Ovary (tissue), 9 donors: Measurements from ENCODE around the gene WDR7. TPM values are rescaled to one million over a fixed set of nuclear protein-coding genes. Genes with fewer than 3 reads are reported as not detected.

ENCODE experiments used
- DNase-seq, 5 donors: peaks; one replicate each; pipeline ENCODE4 v3.0.0-alpha.2; 2019 to 2020
- H3K27ac ChIP-seq, 2 donors: fragments of 200-600 bp; one replicate each; pipeline versions ENCODE4 v1.5.1 to v1.8.0; 2019 to 2022
- H3K27me3 ChIP-seq: fragments of 200-600 bp; one replicate; pipeline ENCODE4 v1.8.0; 2022
- H3K36me3 ChIP-seq: fragments of 200-600 bp; sonication (generic); one replicate; pipeline ENCODE4 v1.5.1; 2019
- H3K4me1 ChIP-seq: one replicate; pipeline ENCODE4 v1.8.1; 2013; ENCODE audit warnings: mild to moderate bottlenecking, moderate library complexity; ENCODE audit not compliant: insufficient read depth
- H3K4me3 ChIP-seq: fragments of 200-600 bp; sonication (generic); one replicate; pipeline ENCODE4 v1.5.1; 2017
- H3K9me3 ChIP-seq, 2 donors: fragments of 200-600 bp in 1 of 2; sonication (generic) in 1 of 2; one replicate each; pipeline versions ENCODE4 v1.5.1 to v1.8.1; 2013 to 2019; ENCODE audit warnings: mild to moderate bottlenecking in 1 of 2, moderate library complexity in 1 of 2
- EP300 ChIP-seq: sonication (generic); formaldehyde crosslinking; IDR thresholded peaks from one replicate; pipeline ENCODE4 v1.6.1; 2017; ENCODE audit warnings: antibody characterized with exemption
- POLR2A ChIP-seq: fragments of 450-650 bp; IDR thresholded peaks from one replicate; pipeline ENCODE4 v1.6.1; 2017; ENCODE audit warnings: antibody characterized with exemption, mild to moderate bottlenecking, moderate library complexity
- WGBS, 3 donors: extraction: QIAGEN DNeasy Blood & Tissue Kit in 1 of 3; methylation state at CpG; one replicate each; pipeline versions ENCODE4 v1.1.5 to v1.1.7; 2013 to 2017; 5-methylcytosine and 5-hydroxymethylcytosine counted together
- intact Hi-C, 4 donors: fragments of 100-400 bp; cut with DNase I; formaldehyde crosslinking; loops; one replicate each; pipeline versions ENCODE4 v1.11.0 to v1.15.1; 2022 to 2023
- polyA plus RNA-seq, 2 donors: library from polyadenylated mRNA; stranded (reverse); fragments of 200-250 nt in 1 of 2; fragments of 350-450 nt in 1 of 2; fragmentation: Illumina TruSeq in 1 of 2; extraction: RNeasy Lipid Tissue Mini Kit (QIAGEN cat#74804) in 1 of 2; gene quantifications; one replicate each; pipeline ENCODE4 v1.2.3, GENCODE V29; 2013 to 2014
- total RNA-seq, 7 donors: library from RNA; depleted of rRNA in 2 of 7; stranded (reverse); fragments of >200 nt in 2 of 7; fragmentation: NEBNext Ultra II Directional in 3 of 7; extraction: Animal tissue kit (Norgen Biotek cat#: 25700) in 3 of 7; gene quantifications; one replicate each; pipeline versions ENCODE4 v1.1.0 to v1.2.4, GENCODE V29; 2016 to 2023
- TF ChIP-seq, protein P1 (sequence below), 3 donors: fragments of 450-650 bp in 2 of 3; fragments of 200-600 bp in 1 of 3; IDR thresholded peaks; one replicate each; pipeline versions ENCODE4 v1.5.1 to v1.8.0; 2016 to 2022; ENCODE audit warnings: antibody characterized with exemption in 3 of 3, mild to moderate bottlenecking in 1 of 3
- donor health status: DM: no; HTN: no; CAD: no; lungs with moderate emphysema.
- donor health status: DM: no; HTN: no; CAD: no.
- donor health status: Bipolar disorder and iron deficiency.
- donor health status: DM: yes; HTN: yes; CAD: no.
- donor health status: DM: no; HTN: no; CAD: no.
- donor health status: DM: yes; HTN: yes; CAD: no.

WDR7 gene
- total and polyA plus RNA-seq, 9 donors = 4.8 to 29.1 (median 24.7) TPM

DNA sequence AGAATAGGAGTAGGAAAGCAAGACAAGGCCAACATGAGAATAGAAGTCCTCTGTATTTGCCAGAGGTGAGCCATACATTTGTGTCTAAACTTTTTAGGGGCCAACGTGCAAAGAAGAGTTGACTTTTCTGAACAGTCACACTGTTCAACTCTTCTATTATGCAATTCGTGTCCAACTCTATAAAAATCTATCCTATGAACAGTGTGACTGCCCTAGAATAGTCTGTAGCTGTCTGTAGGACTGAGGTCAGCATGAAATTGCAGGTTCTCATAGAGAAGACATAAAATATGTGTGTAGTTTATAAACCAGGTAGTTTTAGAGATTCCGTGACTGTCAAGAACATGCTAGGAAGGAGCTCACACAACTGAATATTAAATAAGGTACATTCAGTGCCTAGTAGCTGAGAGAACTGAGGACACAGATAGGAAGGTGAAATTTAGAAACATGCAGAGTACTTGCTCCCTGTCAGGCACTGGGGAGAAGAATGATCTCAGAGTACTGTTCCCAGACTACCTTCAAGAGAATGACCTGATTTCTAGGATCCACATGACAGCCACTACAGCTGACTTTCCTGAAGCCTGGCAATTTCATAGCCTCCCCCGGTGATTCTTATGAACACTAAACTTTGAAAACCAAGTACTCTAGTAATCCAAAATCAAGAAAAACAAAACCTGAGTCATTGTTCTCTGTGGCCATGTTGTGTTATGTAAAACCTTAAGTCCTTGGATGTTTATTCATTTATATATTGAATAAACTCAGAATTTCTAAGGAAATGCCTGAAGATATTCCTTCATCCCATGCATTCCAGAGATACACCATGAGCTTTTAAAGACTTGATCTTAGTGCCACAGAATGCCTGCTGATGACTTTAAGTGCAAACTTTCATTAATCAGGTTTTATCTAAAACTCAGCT is 294.3 kb downstream of the WDR7 start:
- Histone ChIP-seq H3K36me3 (no peaks in the 10 kb centered on the region), H3K9me3 (no peaks in the 10 kb centered on the region), H3K27me3 (no peaks in the 10 kb centered on the region), H3K27ac (no peak overlapping the region), H3K4me1 (no peaks in the 10 kb centered on the region), H3K4me3 (no peak overlapping the region)
- no peak for DNase-seq
- 94 to 95% (median 95%) methylated on average over 4 of the region's 4 CpGs for WGBS, 3 donors
- TF ChIP-seq EP300 (no peak), POLR2A (no peak)
- TF ChIP-seq, protein P1, sequence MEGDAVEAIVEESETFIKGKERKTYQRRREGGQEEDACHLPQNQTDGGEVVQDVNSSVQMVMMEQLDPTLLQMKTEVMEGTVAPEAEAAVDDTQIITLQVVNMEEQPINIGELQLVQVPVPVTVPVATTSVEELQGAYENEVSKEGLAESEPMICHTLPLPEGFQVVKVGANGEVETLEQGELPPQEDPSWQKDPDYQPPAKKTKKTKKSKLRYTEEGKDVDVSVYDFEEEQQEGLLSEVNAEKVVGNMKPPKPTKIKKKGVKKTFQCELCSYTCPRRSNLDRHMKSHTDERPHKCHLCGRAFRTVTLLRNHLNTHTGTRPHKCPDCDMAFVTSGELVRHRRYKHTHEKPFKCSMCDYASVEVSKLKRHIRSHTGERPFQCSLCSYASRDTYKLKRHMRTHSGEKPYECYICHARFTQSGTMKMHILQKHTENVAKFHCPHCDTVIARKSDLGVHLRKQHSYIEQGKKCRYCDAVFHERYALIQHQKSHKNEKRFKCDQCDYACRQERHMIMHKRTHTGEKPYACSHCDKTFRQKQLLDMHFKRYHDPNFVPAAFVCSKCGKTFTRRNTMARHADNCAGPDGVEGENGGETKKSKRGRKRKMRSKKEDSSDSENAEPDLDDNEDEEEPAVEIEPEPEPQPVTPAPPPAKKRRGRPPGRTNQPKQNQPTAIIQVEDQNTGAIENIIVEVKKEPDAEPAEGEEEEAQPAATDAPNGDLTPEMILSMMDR (IDR thresholded peaks at IDR 0.05) = no peak
- intact Hi-C loops = no loop called here

DNA sequence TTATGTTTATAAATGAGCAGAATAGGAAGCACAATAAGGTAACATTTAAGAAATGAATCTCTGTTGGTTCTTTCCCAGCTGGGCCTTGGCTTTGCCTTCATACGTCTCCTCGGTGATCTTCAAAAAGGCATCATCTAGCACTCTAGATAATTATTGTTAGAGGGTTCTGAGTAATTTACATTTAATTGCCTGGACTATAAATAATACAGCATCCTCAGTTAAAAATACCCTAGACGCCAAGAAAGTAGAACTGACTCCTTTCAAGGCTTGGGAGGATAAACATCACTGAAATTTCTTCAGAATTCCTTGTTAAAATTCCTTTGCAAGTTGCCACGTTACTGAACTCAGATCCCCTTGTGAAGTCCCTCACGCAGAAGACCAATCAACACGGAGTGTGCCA is 296.1 kb downstream of the WDR7 start:
- no peaks in the 10 kb centered on the region for H3K9me3 ChIP-seq
- H3K36me3 ChIP-seq = no peaks in the 10 kb centered on the region
- no peaks in the 10 kb centered on the region for H3K27me3 ChIP-seq
- DNase-seq = no peak
- TF ChIP-seq POLR2A (no peak), EP300 (no peak)
- TF ChIP-seq, protein P1 (IDR thresholded peaks at IDR 0.05) = no peak
- H3K27ac ChIP-seq = no peak overlapping the region
- H3K4me3 ChIP-seq = no peak overlapping the region
- intact Hi-C loops = no loop called here
- 76 to 80% (median 78%) methylated on average over 6 of the region's 6 CpGs for WGBS, 3 donors
- H3K4me1 ChIP-seq = no peaks in the 10 kb centered on the region

DNA sequence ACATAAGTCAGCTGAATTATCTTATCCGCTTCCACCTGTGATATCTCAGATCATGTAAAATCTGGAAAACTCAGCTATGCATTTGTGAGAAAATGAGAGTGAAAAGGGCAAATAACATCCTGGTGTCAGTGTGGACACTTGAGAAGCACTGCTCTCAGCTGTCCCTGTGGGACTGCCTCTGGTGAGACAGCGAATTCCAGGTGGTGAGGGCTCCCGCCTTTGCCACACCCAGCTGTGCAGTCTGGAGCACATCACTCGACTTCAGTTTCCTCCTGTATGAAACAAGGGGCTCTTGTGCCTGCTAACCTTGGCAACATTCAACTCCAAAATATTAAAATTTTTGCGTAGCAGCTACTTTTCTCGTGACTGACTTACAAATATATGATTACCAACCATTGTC is 300.9 kb downstream of the WDR7 start:
- H3K4me3 ChIP-seq = no peak overlapping the region
- H3K36me3 ChIP-seq = no peaks in the 10 kb centered on the region
- DNase-seq = no peak
- no peaks in the 10 kb centered on the region for H3K9me3 ChIP-seq
- WGBS, 3 donors = 83 to 91% (median 89%) methylated on average over 6 of the region's 6 CpGs
- no peak overlapping the region for H3K27ac ChIP-seq
- TF ChIP-seq EP300 (no peak), POLR2A (no peak)
- TF ChIP-seq, protein P1 (IDR thresholded peaks at IDR 0.05) = no peak
- H3K27me3 ChIP-seq = no peaks in the 10 kb centered on the region
- no peaks in the 10 kb centered on the region for H3K4me1 ChIP-seq
- intact Hi-C loops = no loop called here

DNA sequence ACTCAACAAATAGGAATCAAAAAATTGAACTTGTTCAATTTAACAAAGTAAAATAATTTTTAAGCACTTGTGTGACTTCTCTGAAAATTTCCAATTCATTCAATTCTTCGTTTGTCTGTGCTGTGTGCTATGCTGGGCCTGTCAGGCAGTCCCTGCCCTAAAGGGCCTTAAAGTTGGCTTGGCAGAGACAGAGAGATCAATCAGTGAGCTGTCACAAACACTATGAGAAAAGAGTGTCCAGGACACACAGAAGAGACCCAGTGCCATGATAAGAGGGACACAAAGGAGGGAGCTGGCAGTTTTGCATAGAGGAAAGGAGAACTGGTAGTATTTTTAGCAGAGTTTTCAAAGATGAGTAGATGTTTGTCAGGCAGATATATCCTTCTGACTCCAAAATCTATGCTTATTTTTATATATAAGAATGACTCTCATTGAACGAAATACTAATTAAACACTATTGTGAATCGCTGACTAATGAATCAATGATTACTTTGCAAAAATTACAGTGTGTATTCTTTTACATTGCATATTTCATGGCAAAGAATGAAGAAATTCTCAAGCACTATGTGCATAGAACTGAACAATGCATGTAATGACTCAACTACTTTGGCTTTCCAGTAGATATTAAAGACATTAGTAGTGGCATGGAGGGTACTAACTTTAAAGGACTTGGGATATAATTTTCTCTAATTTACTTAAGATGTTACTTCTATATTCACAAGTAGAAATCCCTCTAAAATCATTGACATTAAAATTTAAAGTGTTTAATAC is 302.5 kb downstream of the WDR7 start:
- H3K27ac ChIP-seq = no peak overlapping the region
- intact Hi-C loops = no loop called here
- H3K27me3 ChIP-seq = no peaks in the 10 kb centered on the region
- no peak overlapping the region for H3K4me3 ChIP-seq
- no peaks in the 10 kb centered on the region for H3K4me1 ChIP-seq
- WGBS, 3 donors = 95 to 96% (median 95%) methylated on average over 3 of the region's 3 CpGs
- H3K9me3 ChIP-seq = no peaks in the 10 kb centered on the region
- TF ChIP-seq EP300 = no peak
- TF ChIP-seq POLR2A = no peak
- no peaks in the 10 kb centered on the region for H3K36me3 ChIP-seq
- no peak for DNase-seq
